Subcutaneous abdominal adipose tissue (tissue), 5 donors: ENCODE results near the gene DNAJB11.
"Not testable (repeated sequence)": the region's sequence is repeated elsewhere in the genome, so short reads cannot be mapped to it uniquely, and the experiment has no call there.

Experiments
- H3K27ac ChIP-seq: one replicate; pipeline ENCODE4 v1.7.0; 2013; ENCODE audit warnings: low read depth, mild to moderate bottlenecking, inconsistent platforms, low read length, moderate library complexity
- H3K27me3 ChIP-seq, 5 donors: one replicate each; pipeline ENCODE4 v1.7.0; 2013; ENCODE audit warnings: low read length in 5 of 5, inconsistent platforms in 1 of 5; ENCODE audit not compliant: control insufficient read depth in 5 of 5, insufficient read depth in 4 of 5
- H3K36me3 ChIP-seq, 5 donors: one replicate each; pipeline ENCODE4 v1.7.0; 2013; ENCODE audit warnings: low read length in 5 of 5; ENCODE audit not compliant: control insufficient read depth in 5 of 5, insufficient read depth in 5 of 5
- H3K4me1 ChIP-seq, 5 donors: one replicate each; pipeline ENCODE4 v1.7.0; 2013; ENCODE audit warnings: low read length in 5 of 5, mild to moderate bottlenecking in 3 of 5, moderate library complexity in 1 of 5; ENCODE audit not compliant: control insufficient read depth in 5 of 5, insufficient read depth in 5 of 5
- H3K4me3 ChIP-seq, 5 donors: one replicate each; pipeline ENCODE4 v1.7.0; 2013; ENCODE audit warnings: low read length in 5 of 5, low read depth in 1 of 5
- H3K9ac ChIP-seq, 5 donors: one replicate each; pipeline ENCODE4 v1.7.0; 2013; ENCODE audit warnings: low read length in 5 of 5, mild to moderate bottlenecking in 4 of 5, moderate library complexity in 3 of 5
- H3K9me3 ChIP-seq, 5 donors: one replicate each; pipeline ENCODE4 v1.7.0; 2013; ENCODE audit warnings: low read length in 5 of 5; ENCODE audit not compliant: control insufficient read depth in 5 of 5
- donor health status: healthy.
- donor health status: healthy.
- donor health status: healthy.
- donor health status: healthy.
- donor health status: healthy.

The DNAJB11 gene

DNA sequence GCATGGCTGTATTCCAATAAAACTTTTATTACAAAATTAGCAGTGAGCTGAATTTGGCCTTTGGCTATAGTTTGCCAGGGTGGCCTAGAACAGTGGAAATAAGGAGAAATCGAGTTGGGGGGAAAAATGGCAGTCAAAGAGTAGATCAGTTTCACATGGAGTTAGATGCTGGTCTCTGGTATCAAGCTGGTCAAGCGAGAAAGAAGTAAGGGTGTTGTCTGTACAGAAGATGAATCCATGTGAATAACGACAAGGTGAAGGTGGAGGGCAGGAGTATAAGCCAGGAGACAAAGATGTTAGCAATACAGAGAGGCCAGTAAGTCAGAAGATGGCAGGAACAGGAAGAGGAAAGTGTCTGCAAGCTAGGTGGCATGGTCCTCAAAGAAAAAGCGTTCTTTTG, 54.1 kb downstream of the DNAJB11 start:
- H3K4me1 ChIP-seq, result no peaks in the 10 kb centered on the region
- no peak overlapping the region for H3K27ac ChIP-seq
- H3K9ac ChIP-seq, result no peak overlapping the region
- no peak overlapping the region for H3K4me3 ChIP-seq
- H3K36me3 ChIP-seq, result no peaks in the 10 kb centered on the region
- H3K9me3 ChIP-seq, result no peaks in the 10 kb centered on the region
- peaks cover 2 to 14% (median 7%) of the 10 kb centered on the region in 5 donors for H3K27me3 ChIP-seq

DNA sequence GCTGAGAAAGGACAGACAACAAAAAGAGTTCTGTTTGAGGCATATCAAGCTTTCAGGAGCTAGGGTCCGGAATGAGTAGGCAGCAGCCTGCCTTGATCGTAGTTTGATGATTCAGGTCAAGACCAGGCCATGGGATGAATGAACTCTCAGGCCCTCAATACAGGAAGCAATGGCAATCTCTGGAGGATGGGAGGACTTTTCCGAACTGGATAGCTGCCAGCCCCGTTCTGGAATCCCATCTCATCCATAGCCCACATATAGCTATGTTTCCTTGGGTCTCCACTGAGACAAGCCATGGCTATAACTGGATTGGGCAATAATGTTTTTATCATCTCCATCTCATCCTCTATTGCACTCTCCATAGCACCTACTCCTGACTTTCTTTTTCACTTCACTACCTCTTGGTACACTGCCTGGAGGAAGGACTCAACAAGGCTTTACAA, 55.1 kb downstream of the DNAJB11 start:
- Histone ChIP-seq H3K9me3 (no peaks in the 10 kb centered on the region), H3K9ac (no peak overlapping the region), H3K4me1 (no peaks in the 10 kb centered on the region), H3K27me3 (peaks cover 0 to 8% (median 3%) of the 10 kb centered on the region in 5 donors), H3K27ac (no peak overlapping the region), H3K4me3 (no peak overlapping the region), H3K36me3 (no peaks in the 10 kb centered on the region)

DNA sequence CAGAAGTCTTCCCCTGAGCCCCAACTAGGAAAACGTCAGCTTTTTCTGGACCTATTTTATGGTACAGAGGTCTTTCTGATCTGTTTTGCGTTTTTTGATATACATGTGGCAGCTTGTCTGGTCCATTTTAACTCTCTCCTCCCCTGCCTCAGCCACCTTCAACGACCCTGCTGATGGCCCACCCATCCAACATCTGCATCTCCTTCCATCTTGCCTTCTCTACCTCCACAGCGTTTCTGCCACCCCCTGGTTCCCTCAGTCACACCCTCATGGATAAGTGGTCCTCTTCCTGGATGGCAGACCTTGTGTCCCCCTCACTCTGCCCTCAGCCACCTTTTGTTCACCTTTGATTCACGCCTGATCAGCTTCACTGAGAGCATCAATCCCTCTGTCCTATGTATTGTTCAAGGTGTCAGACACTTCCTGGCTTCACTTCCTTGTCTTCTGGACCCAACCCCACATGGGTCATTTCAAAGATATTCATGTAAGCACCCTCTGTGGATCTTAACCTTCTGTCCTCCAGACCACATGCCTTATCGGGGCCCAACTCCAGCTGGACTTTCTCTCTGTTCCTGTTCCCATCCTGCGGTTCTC, 55.8 kb downstream of the DNAJB11 start:
- Histone ChIP-seq H3K27ac (no peak overlapping the region), H3K4me3 (no peak overlapping the region), H3K9me3 (no peaks in the 10 kb centered on the region), H3K9ac (no peak overlapping the region), H3K36me3 (no peaks in the 10 kb centered on the region), H3K27me3 (peaks cover 0 to 4% (median 3%) of the 10 kb centered on the region in 5 donors), H3K4me1 (no peaks in the 10 kb centered on the region)

DNA sequence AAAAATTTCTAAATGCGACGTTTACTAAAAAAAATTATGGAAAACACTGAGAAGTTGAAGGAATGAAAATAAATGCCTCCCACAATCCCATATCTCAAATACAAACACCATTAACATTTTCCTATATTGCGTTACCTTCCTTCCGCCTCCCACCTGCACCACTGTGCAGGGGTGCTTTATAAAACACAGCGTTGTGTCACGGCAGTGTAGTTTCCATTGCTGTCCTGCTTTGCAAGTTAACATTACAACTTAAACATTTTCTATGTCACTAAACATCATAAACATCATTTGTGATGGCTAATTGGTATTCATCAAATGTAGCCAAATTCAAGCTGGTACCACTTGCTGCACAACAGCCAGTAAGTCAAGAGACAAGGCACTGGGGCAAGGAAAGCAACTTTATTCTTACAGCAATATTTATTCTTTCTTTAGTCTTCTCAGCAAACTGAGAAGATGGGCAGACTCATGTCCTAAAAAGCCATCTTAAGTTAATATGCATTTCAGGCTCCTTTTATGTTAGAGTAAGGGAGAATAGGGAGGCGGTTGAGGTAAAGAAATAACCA, 57.4 kb downstream of the DNAJB11 start:
- no peaks in the 10 kb centered on the region for H3K4me1 ChIP-seq
- H3K36me3 ChIP-seq, result no peaks in the 10 kb centered on the region
- no peak overlapping the region for H3K27ac ChIP-seq
- H3K9me3 ChIP-seq, result no peaks in the 10 kb centered on the region
- H3K9ac ChIP-seq, result no peak overlapping the region
- peaks cover 0 to 3% (median 3%) of the 10 kb centered on the region in 5 donors for H3K27me3 ChIP-seq
- H3K4me3 ChIP-seq, result no peak overlapping the region

DNA sequence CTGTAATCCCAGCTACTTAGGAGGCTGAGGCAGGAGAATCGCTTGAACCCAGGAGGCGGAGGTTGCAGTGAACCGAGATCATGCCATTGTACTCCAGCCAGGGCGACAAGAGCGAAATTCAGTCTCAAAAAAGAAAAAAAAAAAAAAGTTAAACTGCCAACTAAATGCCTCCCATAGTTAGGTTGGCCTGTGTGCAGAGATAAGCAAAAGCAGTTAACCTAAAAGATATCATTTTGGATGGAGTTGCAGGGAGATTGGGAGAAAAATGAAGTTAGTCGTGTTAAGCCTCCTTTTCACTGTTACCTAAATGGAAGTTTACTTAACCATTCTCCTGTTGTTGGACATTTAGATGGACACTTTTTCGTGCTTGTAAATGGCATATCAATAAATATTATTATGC, 58.2 kb downstream of the DNAJB11 start:
- H3K9me3 ChIP-seq, result no peaks in the 10 kb centered on the region
- H3K4me1 ChIP-seq, result no peaks in the 10 kb centered on the region
- no peak overlapping the region for H3K9ac ChIP-seq
- no peak overlapping the region for H3K4me3 ChIP-seq
- H3K36me3 ChIP-seq, result no peaks in the 10 kb centered on the region
- H3K27ac ChIP-seq, result no peak overlapping the region
- peaks cover 0 to 3% (median 2%) of the 10 kb centered on the region in 5 donors for H3K27me3 ChIP-seq

DNA sequence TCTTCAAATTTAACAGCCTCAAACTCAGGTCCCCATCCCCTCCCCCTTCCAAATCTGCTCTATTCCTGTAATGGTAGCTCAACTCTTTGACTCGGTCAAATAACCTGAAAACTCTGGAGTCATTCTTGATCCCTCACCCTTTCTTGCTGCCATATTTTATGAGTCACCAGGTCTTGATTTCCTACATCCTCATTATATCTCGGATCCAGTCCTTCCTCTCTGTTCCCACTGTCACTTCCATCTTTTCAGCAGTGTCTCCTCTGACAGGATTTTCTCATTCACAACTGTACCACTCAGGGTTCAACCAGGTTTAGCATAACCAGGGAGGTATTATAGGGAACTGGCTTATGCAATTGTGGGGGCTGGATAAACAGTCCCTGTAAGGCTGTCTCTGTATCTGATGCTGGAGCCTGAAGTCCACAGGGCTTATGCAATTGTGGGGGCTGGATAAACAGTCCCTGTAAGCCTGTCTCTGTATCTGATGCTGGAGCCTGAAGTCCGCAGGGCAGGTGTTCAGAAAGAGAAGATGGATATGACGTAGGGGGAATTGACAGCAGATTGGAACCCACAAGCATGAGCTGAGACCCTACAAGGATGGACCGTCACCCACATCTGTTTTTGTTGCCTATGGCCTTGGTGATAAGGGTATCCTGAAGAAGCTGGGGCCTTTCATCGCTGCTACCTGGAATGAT, 60.6 kb downstream of the DNAJB11 start:
- Histone ChIP-seq H3K36me3 (no peaks in the 10 kb centered on the region), H3K4me3 (no peak overlapping the region), H3K27ac (no peak overlapping the region), H3K9me3 (peaks cover 0 to 2% (median 0%) of the 10 kb centered on the region in 5 donors), H3K4me1 (no peaks in the 10 kb centered on the region), H3K9ac (no peak overlapping the region), H3K27me3 (peaks cover 0 to 3% (median 2%) of the 10 kb centered on the region in 5 donors)

DNA sequence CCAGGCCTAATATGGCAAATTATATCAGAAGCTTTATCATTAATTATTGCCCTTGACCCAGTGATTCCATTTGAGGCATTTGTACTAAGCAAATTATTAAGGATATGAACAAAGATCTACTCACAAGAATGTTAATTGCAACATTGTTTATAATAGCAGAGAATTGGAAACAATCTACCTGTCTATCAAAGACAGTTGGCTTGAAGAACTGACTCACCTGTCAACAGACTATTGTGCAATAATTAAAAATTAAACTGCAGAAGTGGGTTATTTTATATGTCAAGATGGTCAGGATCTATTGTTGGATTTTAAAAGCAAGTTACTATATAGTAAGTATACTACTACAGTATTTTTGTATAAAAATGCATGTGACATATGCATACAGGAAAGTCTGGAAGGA, 63.0 kb downstream of the DNAJB11 start:
- no peak overlapping the region for H3K9ac ChIP-seq
- no peaks in the 10 kb centered on the region for H3K36me3 ChIP-seq
- no peak overlapping the region for H3K4me3 ChIP-seq
- peaks cover 0 to 11% (median 0%) of the 10 kb centered on the region in 5 donors for H3K27me3 ChIP-seq
- no peaks in the 10 kb centered on the region for H3K4me1 ChIP-seq
- H3K27ac ChIP-seq, result no peak overlapping the region
- peaks cover 0 to 2% (median 0%) of the 10 kb centered on the region in 5 donors for H3K9me3 ChIP-seq

DNA sequence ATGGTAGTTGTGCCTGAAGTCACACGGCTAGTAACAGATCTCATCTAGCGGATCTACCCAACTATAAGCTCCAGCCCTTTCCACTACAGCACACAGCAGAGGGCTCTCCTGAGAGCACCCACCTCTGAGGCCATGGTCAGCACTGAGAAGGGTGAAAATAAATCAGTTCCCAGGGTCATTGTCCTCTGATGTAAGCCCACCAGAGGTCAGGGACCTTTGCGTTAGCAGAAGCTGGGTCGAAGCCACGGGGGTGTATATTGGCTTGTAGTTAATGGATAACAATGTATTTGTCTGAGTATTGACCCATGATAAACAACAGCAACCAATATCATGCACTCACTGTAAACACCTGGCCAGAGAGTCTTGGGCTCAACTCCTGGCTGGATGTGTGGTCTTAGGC, 63.7 kb downstream of the DNAJB11 start:
- not testable (repeated sequence) for H3K27ac ChIP-seq, H3K4me3 ChIP-seq, H3K4me1 ChIP-seq, H3K9ac ChIP-seq, H3K9me3 ChIP-seq, H3K36me3 ChIP-seq
- H3K27me3 ChIP-seq, result peaks cover 0 to 11% (median 0%) of the 10 kb centered on the region in 5 donors
